Chondrocyte (in vitro differentiated cells): ENCODE measurements around the gene CMTM8. TPM values are rescaled to one million over a fixed set of nuclear protein-coding genes. Genes with fewer than 3 reads are reported as not detected.

Experiments used
- DNase-seq: peaks from one replicate; pipeline ENCODE4 v3.0.0; 2021; ENCODE audit warnings: mixed read lengths, low spot score
- H3K27ac Mint-ChIP-seq: one replicate; pipeline ENCODE4 v1.8.0; 2021; ENCODE audit warnings: mild to moderate bottlenecking, moderate library complexity, mixed read lengths; ENCODE audit not compliant: unreplicated experiment
- H3K27me3 Mint-ChIP-seq: 2 replicates; pipeline ENCODE4 v1.8.0; 2021; ENCODE audit warnings: low read depth, mixed read lengths
- H3K36me3 Mint-ChIP-seq: 2 replicates; pipeline ENCODE4 v1.8.0; 2021; ENCODE audit warnings: low read depth, mixed read lengths
- H3K4me1 Mint-ChIP-seq: 2 replicates; pipeline ENCODE4 v1.8.0; 2021; ENCODE audit warnings: low read depth, mild to moderate bottlenecking, mixed read lengths
- H3K4me3 Mint-ChIP-seq: one replicate; pipeline ENCODE4 v1.8.0; 2021; ENCODE audit warnings: mild to moderate bottlenecking, moderate library complexity, mixed read lengths; ENCODE audit not compliant: unreplicated experiment
- H3K9me3 Mint-ChIP-seq: 2 replicates; pipeline ENCODE4 v1.8.0; 2021; ENCODE audit warnings: low read depth, mixed read lengths
- CTCF ChIP-seq: fragments of 200-600 bp; sonication (generic); IDR thresholded peaks from 2 replicates; pipeline ENCODE4 v1.5.0; 2021; ENCODE audit warnings: antibody characterized with exemption, mild to moderate bottlenecking, moderate library complexity
- total RNA-seq: library from RNA; stranded (reverse); gene quantifications from 3 replicates; pipeline ENCODE4 v1.2.1, GENCODE V29; 2021

Gene CMTM8
- total RNA-seq, 1 donor from 2014 or later = 2.5 TPM

- DNase-seq = no peak
- Mint-ChIP-seq H3K36me3 (no peaks in the 10 kb centered on the region), H3K27ac (no peak overlapping the region), H3K4me3 (no peak overlapping the region), H3K4me1 (no peaks in the 10 kb centered on the region), H3K9me3 (no peaks in the 10 kb centered on the region), H3K27me3 (no peaks in the 10 kb centered on the region)
- TF ChIP-seq CTCF = no peak
Observed at GRCh38 chr3:32288819-32289218, 50.3 kb downstream of the CMTM8 start.

GRCh38 chr3:32290619-32291018 is 52.1 kb downstream of the CMTM8 start:
- H3K4me1 Mint-ChIP-seq = no peaks in the 10 kb centered on the region
- no peaks in the 10 kb centered on the region for H3K27me3 Mint-ChIP-seq
- no peaks in the 10 kb centered on the region for H3K9me3 Mint-ChIP-seq
- no peak for DNase-seq
- no peak overlapping the region for H3K4me3 Mint-ChIP-seq
- H3K27ac Mint-ChIP-seq = no peak overlapping the region
- no peaks in the 10 kb centered on the region for H3K36me3 Mint-ChIP-seq
- no peak for TF ChIP-seq CTCF

GRCh38 chr3:32292085-32292796 is 53.8 kb downstream of the CMTM8 start:
- no peaks in the 10 kb centered on the region for H3K9me3 Mint-ChIP-seq
- H3K27ac Mint-ChIP-seq = no peak overlapping the region
- no peak for DNase-seq
- no peak for TF ChIP-seq CTCF
- H3K27me3 Mint-ChIP-seq = no peaks in the 10 kb centered on the region
- H3K36me3 Mint-ChIP-seq = no peaks in the 10 kb centered on the region
- peaks cover 5% of the 10 kb centered on the region for H3K4me1 Mint-ChIP-seq
- no peak overlapping the region for H3K4me3 Mint-ChIP-seq

- no peaks in the 10 kb centered on the region for H3K27me3 Mint-ChIP-seq
- no peaks in the 10 kb centered on the region for H3K9me3 Mint-ChIP-seq
- H3K27ac Mint-ChIP-seq = no peak overlapping the region
- H3K36me3 Mint-ChIP-seq = no peaks in the 10 kb centered on the region
- no peak for DNase-seq
- H3K4me1 Mint-ChIP-seq = peaks cover 5% of the 10 kb centered on the region
- TF ChIP-seq CTCF = no peak
- H3K4me3 Mint-ChIP-seq = no peak overlapping the region
Observed at GRCh38 chr3:32293903-32294302, 55.4 kb downstream of the CMTM8 start.

GRCh38 chr3:32296251-32297204 is 58.0 kb downstream of the CMTM8 start:
- Mint-ChIP-seq H3K4me3 (no peak overlapping the region), H3K4me1 (peaks cover 5% of the 10 kb centered on the region), H3K9me3 (no peaks in the 10 kb centered on the region), H3K27ac (no peak overlapping the region), H3K36me3 (no peaks in the 10 kb centered on the region), H3K27me3 (no peaks in the 10 kb centered on the region)
- no peak for DNase-seq
- TF ChIP-seq CTCF = peak; percentile 93
